Measurements from ENCODE around the gene ADAT3.

DNA sequence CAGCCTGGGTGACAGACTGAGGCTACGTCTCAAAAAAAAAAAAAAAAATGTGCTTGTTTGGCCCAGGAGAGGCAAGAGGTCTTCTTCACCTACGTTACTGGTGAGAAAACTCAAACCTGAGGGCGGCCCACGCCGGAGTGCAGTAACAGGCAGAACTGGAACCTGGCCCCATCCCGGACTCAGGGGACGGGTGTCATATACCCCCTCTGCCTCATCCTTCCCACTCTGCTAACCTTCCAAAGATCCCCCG is 414 bp upstream of the ADAT3 start:
- TF ChIP-seq, protein P1, sequence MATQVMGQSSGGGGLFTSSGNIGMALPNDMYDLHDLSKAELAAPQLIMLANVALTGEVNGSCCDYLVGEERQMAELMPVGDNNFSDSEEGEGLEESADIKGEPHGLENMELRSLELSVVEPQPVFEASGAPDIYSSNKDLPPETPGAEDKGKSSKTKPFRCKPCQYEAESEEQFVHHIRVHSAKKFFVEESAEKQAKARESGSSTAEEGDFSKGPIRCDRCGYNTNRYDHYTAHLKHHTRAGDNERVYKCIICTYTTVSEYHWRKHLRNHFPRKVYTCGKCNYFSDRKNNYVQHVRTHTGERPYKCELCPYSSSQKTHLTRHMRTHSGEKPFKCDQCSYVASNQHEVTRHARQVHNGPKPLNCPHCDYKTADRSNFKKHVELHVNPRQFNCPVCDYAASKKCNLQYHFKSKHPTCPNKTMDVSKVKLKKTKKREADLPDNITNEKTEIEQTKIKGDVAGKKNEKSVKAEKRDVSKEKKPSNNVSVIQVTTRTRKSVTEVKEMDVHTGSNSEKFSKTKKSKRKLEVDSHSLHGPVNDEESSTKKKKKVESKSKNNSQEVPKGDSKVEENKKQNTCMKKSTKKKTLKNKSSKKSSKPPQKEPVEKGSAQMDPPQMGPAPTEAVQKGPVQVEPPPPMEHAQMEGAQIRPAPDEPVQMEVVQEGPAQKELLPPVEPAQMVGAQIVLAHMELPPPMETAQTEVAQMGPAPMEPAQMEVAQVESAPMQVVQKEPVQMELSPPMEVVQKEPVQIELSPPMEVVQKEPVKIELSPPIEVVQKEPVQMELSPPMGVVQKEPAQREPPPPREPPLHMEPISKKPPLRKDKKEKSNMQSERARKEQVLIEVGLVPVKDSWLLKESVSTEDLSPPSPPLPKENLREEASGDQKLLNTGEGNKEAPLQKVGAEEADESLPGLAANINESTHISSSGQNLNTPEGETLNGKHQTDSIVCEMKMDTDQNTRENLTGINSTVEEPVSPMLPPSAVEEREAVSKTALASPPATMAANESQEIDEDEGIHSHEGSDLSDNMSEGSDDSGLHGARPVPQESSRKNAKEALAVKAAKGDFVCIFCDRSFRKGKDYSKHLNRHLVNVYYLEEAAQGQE (IDR thresholded peaks at IDR 0.05; ENCODE audit: low read depth) = no peak
- TF ChIP-seq, protein P2, sequence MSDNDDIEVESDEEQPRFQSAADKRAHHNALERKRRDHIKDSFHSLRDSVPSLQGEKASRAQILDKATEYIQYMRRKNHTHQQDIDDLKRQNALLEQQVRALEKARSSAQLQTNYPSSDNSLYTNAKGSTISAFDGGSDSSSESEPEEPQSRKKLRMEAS (IDR thresholded peaks at IDR 0.05) = no peak
- TF ChIP-seq EP300 (IDR thresholded peaks at IDR 0.05; ENCODE audit: borderline replicate concordance) (no peak), RAD21 (IDR thresholded peaks at IDR 0.05; ENCODE audit: low read depth) (no peak), CREB1 (IDR thresholded peaks at IDR 0.05; ENCODE audit: low read depth) (no peak)
